ENCODE measurements around the gene KIAA1328.

- TF ChIP-seq, protein P1, sequence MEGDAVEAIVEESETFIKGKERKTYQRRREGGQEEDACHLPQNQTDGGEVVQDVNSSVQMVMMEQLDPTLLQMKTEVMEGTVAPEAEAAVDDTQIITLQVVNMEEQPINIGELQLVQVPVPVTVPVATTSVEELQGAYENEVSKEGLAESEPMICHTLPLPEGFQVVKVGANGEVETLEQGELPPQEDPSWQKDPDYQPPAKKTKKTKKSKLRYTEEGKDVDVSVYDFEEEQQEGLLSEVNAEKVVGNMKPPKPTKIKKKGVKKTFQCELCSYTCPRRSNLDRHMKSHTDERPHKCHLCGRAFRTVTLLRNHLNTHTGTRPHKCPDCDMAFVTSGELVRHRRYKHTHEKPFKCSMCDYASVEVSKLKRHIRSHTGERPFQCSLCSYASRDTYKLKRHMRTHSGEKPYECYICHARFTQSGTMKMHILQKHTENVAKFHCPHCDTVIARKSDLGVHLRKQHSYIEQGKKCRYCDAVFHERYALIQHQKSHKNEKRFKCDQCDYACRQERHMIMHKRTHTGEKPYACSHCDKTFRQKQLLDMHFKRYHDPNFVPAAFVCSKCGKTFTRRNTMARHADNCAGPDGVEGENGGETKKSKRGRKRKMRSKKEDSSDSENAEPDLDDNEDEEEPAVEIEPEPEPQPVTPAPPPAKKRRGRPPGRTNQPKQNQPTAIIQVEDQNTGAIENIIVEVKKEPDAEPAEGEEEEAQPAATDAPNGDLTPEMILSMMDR (IDR thresholded peaks at IDR 0.05): no peak
- TF ChIP-seq POLR2A (IDR thresholded peaks at IDR 0.05): no peak
These were observed 60.8 kb downstream of the KIAA1328 start for GRCh38 chr18:36889742-36890141.
